Eye (tissue), 1 donor: Measurements from ENCODE around the gene TMEM186.
A peak's percentile ranks its signal among the peaks of the same experiment; 100 is the strongest.
"Not testable (repeated sequence)": the region's sequence is repeated elsewhere in the genome, so short reads cannot be mapped to it uniquely, and the experiment has no call there.

Experiments
- DNase-seq: peaks from one replicate; pipeline ENCODE4 v3.0.0-alpha.2; 2015

The TMEM186 gene

GRCh38 chr16:8808613-8809353 is 11.3 kb upstream of the TMEM186 start:
- no peak for DNase-seq

- no peak for DNase-seq
These were observed 10.6 kb upstream of the TMEM186 start for GRCh38 chr16:8808009-8808408.

GRCh38 chr16:8807189-8807588 is 9.8 kb upstream of the TMEM186 start:
- DNase-seq = no peak

- DNase-seq = peak; percentile 2
These were observed 9.0 kb upstream of the TMEM186 start for GRCh38 chr16:8806272-8806983.

- no peak for DNase-seq
These were observed 6.9 kb upstream of the TMEM186 start for GRCh38 chr16:8804313-8804712.

GRCh38 chr16:8803733-8804132 is 6.3 kb upstream of the TMEM186 start:
- not testable (repeated sequence) for DNase-seq

GRCh38 chr16:8801701-8802100 is 4.3 kb upstream of the TMEM186 start:
- no peak for DNase-seq

GRCh38 chr16:8798535-8799157 is 1.2 kb upstream of the TMEM186 start:
- no peak for DNase-seq

- no peak for DNase-seq
These were observed 712 bp upstream of the TMEM186 start for GRCh38 chr16:8798174-8798527.

GRCh38 chr16:8796469-8797363 is 723 bp downstream of the TMEM186 start:
- no peak for DNase-seq

GRCh38 chr16:8795818-8796217 is 1.6 kb downstream of the TMEM186 start:
- no peak for DNase-seq

- no peak for DNase-seq
These were observed 2.3 kb downstream of the TMEM186 start for GRCh38 chr16:8795091-8795490.

GRCh38 chr16:8788578-8789172 is 8.8 kb downstream of the TMEM186 start:
- peak; percentile 12 for DNase-seq

- DNase-seq = not testable (repeated sequence)
These were observed 11.1 kb downstream of the TMEM186 start for GRCh38 chr16:8786316-8786715.

GRCh38 chr16:8785408-8785807 is 12.0 kb downstream of the TMEM186 start:
- no peak for DNase-seq

GRCh38 chr16:8782673-8783072 is 14.8 kb downstream of the TMEM186 start:
- DNase-seq = no peak

- DNase-seq = no peak
These were observed 15.6 kb downstream of the TMEM186 start for GRCh38 chr16:8781797-8782196.

GRCh38 chr16:8777217-8777616 is 20.2 kb downstream of the TMEM186 start:
- DNase-seq = no peak

- no peak for DNase-seq
These were observed 21.3 kb downstream of the TMEM186 start for GRCh38 chr16:8776129-8776584.

- no peak for DNase-seq
These were observed 22.1 kb downstream of the TMEM186 start for GRCh38 chr16:8775359-8775758.

GRCh38 chr16:8774208-8774607 is 23.2 kb downstream of the TMEM186 start:
- DNase-seq = no peak

GRCh38 chr16:8773537-8773936 is 23.9 kb downstream of the TMEM186 start:
- no peak for DNase-seq
